Keratinocyte (primary cell): ENCODE measurements around the gene SUCNR1. TPM values are rescaled to one million over a fixed set of nuclear protein-coding genes. Genes with fewer than 3 reads are reported as not detected.

Source experiments
- DNase-seq: peaks from one replicate; pipeline ENCODE4 v3.0.0-alpha.2; 2011; ENCODE audit warnings: low read depth, missing footprints, low spot score
- FAIRE-seq: peaks from 2 replicates; lab custom pipeline; 2011; peaks lifted over from hg19 to GRCh38; lab: Jason Lieb, UNC
- H2AFZ ChIP-seq: 2 replicates; pipeline ENCODE4 v1.6.0; 2012; ENCODE audit warnings: low read length, control low read depth, inconsistent platforms; ENCODE audit not compliant: control insufficient read depth
- H3K27ac ChIP-seq: 2 replicates; pipeline ENCODE4 v1.5.1; 2011; ENCODE audit warnings: low read length; ENCODE audit not compliant: control insufficient read depth, insufficient read depth
- H3K27me3 ChIP-seq: 3 replicates; pipeline ENCODE4 v1.6.0; 2011; ENCODE audit warnings: low read length; ENCODE audit not compliant: control insufficient read depth, insufficient read depth; ENCODE audit errors: extremely low read depth
- H3K36me3 ChIP-seq, 2 experiments: 2 replicates in 1 of 2; 3 replicates in 1 of 2; pipeline ENCODE4 v1.5.1; 2011; ENCODE audit warnings: low read length in 2 of 2, mild to moderate bottlenecking in 1 of 2; ENCODE audit not compliant: control insufficient read depth in 2 of 2, insufficient read depth in 2 of 2; ENCODE audit errors: extremely low read depth in 1 of 2
- H3K4me1 ChIP-seq: 3 replicates; pipeline ENCODE4 v1.5.1; 2011; ENCODE audit warnings: low read length; ENCODE audit not compliant: control insufficient read depth, insufficient read depth; ENCODE audit errors: extremely low read depth
- H3K4me2 ChIP-seq: 3 replicates; pipeline ENCODE4 v1.6.0; 2011; ENCODE audit warnings: low read depth, low read length; ENCODE audit not compliant: control insufficient read depth, insufficient read depth; ENCODE audit errors: extremely low read depth
- H3K4me3 ChIP-seq, 3 experiments: fragments of 200-600 bp in 1 of 3; sonication (generic) in 1 of 3; 2 replicates in 2 of 3; 3 replicates in 1 of 3; pipeline ENCODE4 v1.5.1; 2011 to 2016; ENCODE audit warnings: low read length in 3 of 3, mild to moderate bottlenecking in 3 of 3, control low read depth in 2 of 3, inconsistent platforms in 1 of 3, low read depth in 1 of 3, mixed read lengths in 1 of 3, mixed run types in 1 of 3, moderate library complexity in 1 of 3; ENCODE audit not compliant: control insufficient read depth in 2 of 3, insufficient read depth in 2 of 3; ENCODE audit errors: extremely low read depth in 1 of 3
- H3K79me2 ChIP-seq: 2 replicates; pipeline ENCODE4 v1.6.0; 2012; ENCODE audit warnings: low read length; ENCODE audit not compliant: control insufficient read depth, insufficient read depth
- H3K9ac ChIP-seq: 3 replicates; pipeline ENCODE4 v1.6.0; 2011; ENCODE audit warnings: low read length; ENCODE audit not compliant: control insufficient read depth, insufficient read depth; ENCODE audit errors: extremely low read depth
- H3K9me1 ChIP-seq: 3 replicates; pipeline ENCODE4 v1.6.0; 2011; ENCODE audit warnings: low read length; ENCODE audit not compliant: control insufficient read depth, insufficient read depth; ENCODE audit errors: extremely low read depth
- H3K9me3 ChIP-seq: 2 replicates; pipeline ENCODE4 v1.5.1; 2012; ENCODE audit warnings: low read depth, low read length; ENCODE audit not compliant: control insufficient read depth
- H4K20me1 ChIP-seq: 3 replicates; pipeline ENCODE4 v1.6.0; 2011; ENCODE audit warnings: low read length; ENCODE audit not compliant: control insufficient read depth, insufficient read depth; ENCODE audit errors: extremely low read depth
- CTCF ChIP-seq, 3 experiments: IDR thresholded peaks in 1 of 3; conservative IDR thresholded peaks in 1 of 3; optimal IDR thresholded peaks in 1 of 3; 2 replicates in 2 of 3; 3 replicates in 1 of 3; pipeline versions ENCODE3 to v1.5.1; 2011; ENCODE audit warnings: low read length in 3 of 3, mild to moderate bottlenecking in 3 of 3, moderate library complexity in 2 of 3, control low read depth in 1 of 3, inconsistent platforms in 1 of 3; ENCODE audit not compliant: insufficient read depth in 2 of 3; ENCODE audit errors: extremely low read depth in 1 of 3
- EZH2 ChIP-seq: IDR thresholded peaks from one replicate; pipeline ENCODE4 v1.6.1; 2012; ENCODE audit warnings: inconsistent platforms, mild to moderate bottlenecking, low read length, moderate library complexity
- dilution Hi-C: fragments of 300-500 bp; cut with MboI; formaldehyde crosslinking; loops from one replicate; pipeline ENCODE4 v1.7.0; 2020; ENCODE audit warnings: low sequenced_read_pairs; ENCODE audit not compliant: extremely low pct_ligation_motif_present
- polyA plus RNA-seq, 5 experiments: library from polyadenylated mRNA; depleted of rRNA in 3 of 5; stranded (reverse) in 3 of 5; stranded (forward) in 1 of 5; unstranded in 1 of 5; fragments of >200 nt; gene quantifications; 1 replicate in 1 of 5; 2 replicates in 3 of 5; 3 replicates in 1 of 5; pipeline versions ENCODE4 v1.2.1 to v1.2.3, GENCODE V29; 2011 to 2012; ENCODE audit warnings: missing spikeins in 2 of 5, low read depth in 1 of 5, low replicate concordance in 1 of 5

The SUCNR1 gene
- polyA plus RNA-seq, 1 donor (not counting 4 experiments of a cell fraction or from before 2014, with no cell fraction given) = not detected

- TF ChIP-seq CTCF (optimal IDR thresholded peaks at IDR 0.05 in 1 of 3, IDR thresholded peaks at IDR 0.05 in 1 of 3, conservative IDR thresholded peaks at IDR 0.05 in 1 of 3; ENCODE audit: extremely low read depth in 1 of 3, insufficient read depth in 2 of 3, low read length in 3 of 3) (no peak), EZH2 (no peak)
- Histone ChIP-seq H3K27me3 (no peaks in the 10 kb centered on the region), H3K9me1 (no peaks in the 10 kb centered on the region), H4K20me1 (no peaks in the 10 kb centered on the region), H3K4me1 (peaks cover 7% of the 10 kb centered on the region), H3K9ac (no peak overlapping the region), H2AFZ (no peak overlapping the region), H3K79me2 (no peaks in the 10 kb centered on the region), H3K27ac (no peak overlapping the region), H3K36me3 (no peaks in the 10 kb centered on the region), H3K4me3 (no peak overlapping the region), H3K9me3 (no peaks in the 10 kb centered on the region), H3K4me2 (no peak overlapping the region)
- FAIRE-seq (no peak), DNase-seq (no peak)
- dilution Hi-C loops = no loop called here
Measured at GRCh38 chr3:151912028-151912427, 38.6 kb downstream of the SUCNR1 start.

- DNase-seq (no peak), FAIRE-seq (no peak)
- no peaks in the 10 kb centered on the region for H3K79me2 ChIP-seq
- no peak overlapping the region for H3K4me2 ChIP-seq
- H3K4me1 ChIP-seq = peaks cover 17% of the 10 kb centered on the region
- H3K27ac ChIP-seq = no peak overlapping the region
- dilution Hi-C loops = no loop called here
- H3K9me1 ChIP-seq = no peaks in the 10 kb centered on the region
- TF ChIP-seq EZH2 (no peak), CTCF (optimal IDR thresholded peaks at IDR 0.05 in 1 of 3, IDR thresholded peaks at IDR 0.05 in 1 of 3, conservative IDR thresholded peaks at IDR 0.05 in 1 of 3; ENCODE audit: extremely low read depth in 1 of 3, insufficient read depth in 2 of 3, low read length in 3 of 3) (no peak)
- no peaks in the 10 kb centered on the region for H3K9me3 ChIP-seq
- no peaks in the 10 kb centered on the region for H4K20me1 ChIP-seq
- no peak overlapping the region for H3K9ac ChIP-seq
- no peaks in the 10 kb centered on the region for H3K27me3 ChIP-seq
- H3K4me3 ChIP-seq = no peak overlapping the region
- H2AFZ ChIP-seq = no peak overlapping the region
- H3K36me3 ChIP-seq = no peaks in the 10 kb centered on the region
Measured at GRCh38 chr3:151916781-151917180, 43.3 kb downstream of the SUCNR1 start.
